ENCODE data around the gene NAALADL2. TPM values are rescaled to one million over a fixed set of nuclear protein-coding genes. Genes with fewer than 3 reads are reported as not detected.

NAALADL2 gene
- total and polyA plus RNA-seq, 2 donors: 0.68 to 4.9 TPM

DNA sequence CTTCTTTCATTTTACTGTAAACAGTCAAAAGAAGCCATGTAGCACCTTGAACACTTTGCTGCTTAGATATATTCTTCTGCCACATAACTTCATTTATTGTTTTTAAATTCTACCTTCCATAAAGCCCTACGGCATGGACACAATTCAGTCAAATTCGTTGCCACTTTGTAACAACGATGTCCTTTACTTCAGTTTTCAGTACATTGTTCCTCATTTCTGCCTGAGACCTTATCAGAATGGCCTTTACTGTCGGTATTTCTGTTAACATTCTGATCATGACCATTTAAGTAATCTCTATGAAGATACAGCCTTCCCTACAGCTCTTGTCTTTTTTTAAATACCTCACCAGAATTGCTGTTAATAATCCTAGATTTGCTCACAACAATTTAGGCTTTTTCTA, 466.9 kb downstream of the NAALADL2 start:
- H3K36me3 ChIP-seq (ENCODE audit: control insufficient read depth in 2 of 2, insufficient read depth in 2 of 2, low read length in 1 of 2): no peaks in the 10 kb centered on the region
- no peak for DNase-seq (ENCODE audit: low read depth in 6 of 9, low spot score in 9 of 9)
- WGBS: 95% methylated on average over 4 of the region's 4 CpGs
- H3K27ac ChIP-seq (ENCODE audit: low read depth in 1 of 2, low read length in 1 of 2): no peak overlapping the region
- H3K4me3 ChIP-seq (ENCODE audit: low read length in 2 of 2): no peak overlapping the region
- no peaks in the 10 kb centered on the region for H3K9me3 ChIP-seq (ENCODE audit: control insufficient read depth in 2 of 2, insufficient read depth in 1 of 2, low read length in 1 of 2)
- H3K4me1 ChIP-seq (ENCODE audit: control insufficient read depth in 2 of 2, insufficient read depth in 2 of 2, low read length in 2 of 2): no peaks in the 10 kb centered on the region
- no peaks in the 10 kb centered on the region for H3K27me3 ChIP-seq (ENCODE audit: control insufficient read depth in 2 of 2, insufficient read depth in 1 of 2, low read length in 1 of 2)

DNA sequence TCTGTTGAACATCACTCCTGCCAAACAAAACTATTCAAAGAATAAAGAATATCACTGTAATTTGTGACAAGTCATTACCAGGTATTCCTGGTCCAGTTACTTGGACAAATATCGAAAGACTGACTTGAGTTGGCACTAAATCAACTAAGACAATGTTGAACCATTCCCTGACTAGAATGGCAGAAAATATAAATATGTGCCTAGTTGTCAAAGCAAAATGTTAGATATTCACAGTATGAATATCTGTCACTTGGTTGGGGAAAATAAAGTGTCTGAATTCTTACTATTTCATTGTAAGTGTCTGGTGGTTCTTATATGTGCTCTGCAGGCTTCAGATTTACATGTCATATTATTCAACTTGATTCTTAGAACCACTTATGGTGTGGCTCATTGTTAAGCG, 470.2 kb downstream of the NAALADL2 start:
- Histone ChIP-seq H3K27ac (ENCODE audit: low read depth in 1 of 2, low read length in 1 of 2) (no peak overlapping the region), H3K9me3 (ENCODE audit: control insufficient read depth in 2 of 2, insufficient read depth in 1 of 2, low read length in 1 of 2) (no peaks in the 10 kb centered on the region), H3K4me1 (ENCODE audit: control insufficient read depth in 2 of 2, insufficient read depth in 2 of 2, low read length in 2 of 2) (no peaks in the 10 kb centered on the region), H3K4me3 (ENCODE audit: low read length in 2 of 2) (no peak overlapping the region), H3K27me3 (ENCODE audit: control insufficient read depth in 2 of 2, insufficient read depth in 1 of 2, low read length in 1 of 2) (no peaks in the 10 kb centered on the region), H3K36me3 (ENCODE audit: control insufficient read depth in 2 of 2, insufficient read depth in 2 of 2, low read length in 1 of 2) (no peaks in the 10 kb centered on the region)
- 95% methylated on average over 2 of the region's 2 CpGs for WGBS
- no peak for DNase-seq (ENCODE audit: low read depth in 6 of 9, low spot score in 9 of 9)

DNA sequence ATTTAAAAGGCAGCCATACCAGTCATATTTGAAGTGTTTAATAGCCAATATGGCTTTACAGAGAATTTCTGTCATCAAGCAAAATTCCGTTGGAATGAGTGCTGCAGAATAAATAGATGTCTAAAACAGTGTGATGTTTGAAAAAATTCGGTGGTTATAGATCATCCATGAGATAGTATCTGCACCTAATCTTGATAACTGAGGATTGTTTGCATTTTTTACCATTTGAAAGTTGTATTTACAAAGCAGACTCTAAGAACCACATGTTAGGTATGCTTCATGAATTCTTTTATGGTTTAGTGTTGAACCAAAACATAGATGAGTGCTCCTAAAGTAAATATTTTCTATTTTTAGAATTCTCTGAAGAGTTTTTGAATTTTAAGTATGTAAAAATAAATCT, 476.1 kb downstream of the NAALADL2 start:
- Histone ChIP-seq H3K36me3 (ENCODE audit: control insufficient read depth in 2 of 2, insufficient read depth in 2 of 2, low read length in 1 of 2) (no peaks in the 10 kb centered on the region), H3K4me3 (ENCODE audit: low read length in 2 of 2) (no peak overlapping the region), H3K9me3 (ENCODE audit: control insufficient read depth in 2 of 2, insufficient read depth in 1 of 2, low read length in 1 of 2) (no peaks in the 10 kb centered on the region), H3K27me3 (ENCODE audit: control insufficient read depth in 2 of 2, insufficient read depth in 1 of 2, low read length in 1 of 2) (no peaks in the 10 kb centered on the region), H3K4me1 (ENCODE audit: control insufficient read depth in 2 of 2, insufficient read depth in 2 of 2, low read length in 2 of 2) (peaks cover 6 to 22% of the 10 kb centered on the region in 2 donors), H3K27ac (ENCODE audit: low read depth in 1 of 2, low read length in 1 of 2) (peak overlapping the region in 1 of 2 donors; percentile 8)
- 59% methylated on average over 2 of the region's 2 CpGs for WGBS
- DNase-seq (ENCODE audit: low read depth in 6 of 9, low spot score in 9 of 9): no peak

DNA sequence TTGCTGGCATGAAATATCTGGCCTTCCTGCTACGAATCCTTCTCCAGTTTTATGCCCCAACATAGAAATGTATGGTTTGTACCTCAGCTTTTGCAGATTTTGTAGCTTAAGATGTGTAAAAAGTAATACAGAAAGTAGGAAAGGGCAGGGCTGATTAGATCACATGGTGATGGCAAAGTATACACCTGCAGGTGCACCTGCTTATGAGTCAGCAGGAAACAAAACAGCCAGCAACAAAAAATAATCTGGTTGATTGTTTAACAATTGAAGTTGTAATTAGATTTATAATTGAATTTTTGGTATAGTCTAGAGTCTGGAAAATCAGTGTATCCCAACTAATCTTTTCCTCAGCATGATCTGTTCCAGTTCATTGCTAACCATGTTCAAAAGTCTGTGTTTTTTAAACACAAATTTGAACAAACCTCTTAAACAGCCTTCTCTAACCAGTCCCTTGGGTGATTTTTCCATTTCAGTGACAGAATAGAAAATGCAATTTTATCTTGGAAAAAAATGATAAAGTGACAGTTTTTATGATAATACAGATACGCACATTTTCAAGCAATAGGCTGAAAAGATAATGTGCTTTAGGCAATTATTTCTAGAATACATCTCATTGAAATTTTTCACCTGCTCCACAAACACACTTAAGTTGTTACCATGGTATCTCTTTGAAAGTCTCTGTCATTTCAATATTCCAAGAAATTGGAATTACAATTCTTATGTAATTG, 477.4 kb downstream of the NAALADL2 start:
- DNase-seq (ENCODE audit: low read depth in 6 of 9, low spot score in 9 of 9): peak in 6 of 9 donors; percentile 48 to 82 (median 66)
- 73% methylated on average over 2 of the region's 2 CpGs for WGBS
- Histone ChIP-seq H3K4me1 (ENCODE audit: control insufficient read depth in 2 of 2, insufficient read depth in 2 of 2, low read length in 2 of 2) (peaks cover 6 to 22% of the 10 kb centered on the region in 2 donors), H3K4me3 (ENCODE audit: low read length in 2 of 2) (no peak overlapping the region), H3K27ac (ENCODE audit: low read depth in 1 of 2, low read length in 1 of 2) (peak overlapping the region in 1 of 2 donors; percentile 86), H3K27me3 (ENCODE audit: control insufficient read depth in 2 of 2, insufficient read depth in 1 of 2, low read length in 1 of 2) (no peaks in the 10 kb centered on the region), H3K9me3 (ENCODE audit: control insufficient read depth in 2 of 2, insufficient read depth in 1 of 2, low read length in 1 of 2) (no peaks in the 10 kb centered on the region), H3K36me3 (ENCODE audit: control insufficient read depth in 2 of 2, insufficient read depth in 2 of 2, low read length in 1 of 2) (no peaks in the 10 kb centered on the region)

DNA sequence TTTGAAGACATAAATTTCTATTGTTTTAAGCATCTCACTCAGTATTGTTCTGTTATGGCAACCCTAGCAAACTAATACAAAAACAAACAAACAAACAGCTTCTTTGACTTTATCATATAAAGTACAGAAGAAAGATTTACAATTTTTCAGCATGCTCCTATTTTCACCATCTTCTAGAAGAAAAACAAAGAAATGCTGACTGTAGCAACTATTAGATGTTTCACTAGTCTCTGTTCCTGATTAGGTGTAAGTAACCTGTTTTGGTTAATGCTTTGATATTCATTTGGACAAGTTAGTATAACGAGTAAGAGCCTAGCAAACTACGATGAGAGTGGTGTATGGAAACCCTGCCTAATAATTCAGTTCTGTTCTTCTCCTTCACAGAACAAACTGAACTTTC, 478.5 kb downstream of the NAALADL2 start:
- H3K4me1 ChIP-seq (ENCODE audit: control insufficient read depth in 2 of 2, insufficient read depth in 2 of 2, low read length in 2 of 2): peaks cover 9 to 22% of the 10 kb centered on the region in 2 donors
- no peaks in the 10 kb centered on the region for H3K36me3 ChIP-seq (ENCODE audit: control insufficient read depth in 2 of 2, insufficient read depth in 2 of 2, low read length in 1 of 2)
- no peaks in the 10 kb centered on the region for H3K27me3 ChIP-seq (ENCODE audit: control insufficient read depth in 2 of 2, insufficient read depth in 1 of 2, low read length in 1 of 2)
- no peak overlapping the region for H3K4me3 ChIP-seq (ENCODE audit: low read length in 2 of 2)
- DNase-seq (ENCODE audit: low read depth in 6 of 9, low spot score in 9 of 9): no peak
- H3K27ac ChIP-seq (ENCODE audit: low read depth in 1 of 2, low read length in 1 of 2): no peak overlapping the region
- no peaks in the 10 kb centered on the region for H3K9me3 ChIP-seq (ENCODE audit: control insufficient read depth in 2 of 2, insufficient read depth in 1 of 2, low read length in 1 of 2)
- WGBS: 95% methylated on average over 2 of the region's 2 CpGs

DNA sequence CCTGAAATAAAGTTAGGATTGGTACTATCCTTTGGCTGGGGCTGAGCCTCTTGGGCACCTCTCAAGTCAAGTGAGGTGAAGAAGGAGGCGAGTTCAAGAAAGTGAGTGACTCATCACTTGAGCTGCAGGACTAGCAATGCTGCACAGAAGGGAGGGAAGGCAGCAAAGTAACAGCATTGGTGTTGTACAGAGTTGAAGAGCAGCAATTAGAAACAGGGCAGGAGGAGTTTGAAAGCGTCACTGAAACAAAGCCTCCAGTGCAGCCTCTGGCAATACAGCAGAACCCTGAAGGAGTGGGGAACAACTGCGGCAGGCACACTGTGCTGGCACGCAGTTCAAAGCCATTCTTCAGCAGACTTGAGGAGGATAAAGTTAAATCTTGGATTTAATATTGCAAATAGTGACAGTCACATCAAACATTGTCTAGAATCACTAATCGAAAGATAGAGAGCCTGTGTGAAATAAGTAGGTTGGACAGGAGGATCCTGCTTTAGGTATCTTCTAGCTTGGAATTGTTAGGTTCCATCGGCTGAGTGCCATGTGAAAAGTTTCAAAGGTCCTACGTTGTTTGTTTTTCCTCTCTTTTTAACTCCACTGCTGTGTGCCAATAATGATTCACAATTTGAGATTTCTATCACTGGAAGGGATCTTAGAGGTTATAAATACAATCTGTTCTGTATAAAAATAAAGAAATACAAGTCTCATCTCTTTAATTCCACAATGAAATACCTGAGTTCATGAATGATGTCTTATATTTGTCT, 479.8 kb downstream of the NAALADL2 start:
- Histone ChIP-seq H3K4me1 (ENCODE audit: control insufficient read depth in 2 of 2, insufficient read depth in 2 of 2, low read length in 2 of 2) (peaks cover 9 to 23% of the 10 kb centered on the region in 2 donors), H3K4me3 (ENCODE audit: low read length in 2 of 2) (no peak overlapping the region), H3K27ac (ENCODE audit: low read depth in 1 of 2, low read length in 1 of 2) (peak overlapping the region in 1 of 2 donors; percentile 6), H3K27me3 (ENCODE audit: control insufficient read depth in 2 of 2, insufficient read depth in 1 of 2, low read length in 1 of 2) (no peaks in the 10 kb centered on the region), H3K9me3 (ENCODE audit: control insufficient read depth in 2 of 2, insufficient read depth in 1 of 2, low read length in 1 of 2) (no peaks in the 10 kb centered on the region), H3K36me3 (ENCODE audit: control insufficient read depth in 2 of 2, insufficient read depth in 2 of 2, low read length in 1 of 2) (no peaks in the 10 kb centered on the region)
- peak in 1 of 9 donors; percentile 49 for DNase-seq (ENCODE audit: low read depth in 6 of 9, low spot score in 9 of 9)
- 93% methylated on average over 7 of the region's 7 CpGs for WGBS

DNA sequence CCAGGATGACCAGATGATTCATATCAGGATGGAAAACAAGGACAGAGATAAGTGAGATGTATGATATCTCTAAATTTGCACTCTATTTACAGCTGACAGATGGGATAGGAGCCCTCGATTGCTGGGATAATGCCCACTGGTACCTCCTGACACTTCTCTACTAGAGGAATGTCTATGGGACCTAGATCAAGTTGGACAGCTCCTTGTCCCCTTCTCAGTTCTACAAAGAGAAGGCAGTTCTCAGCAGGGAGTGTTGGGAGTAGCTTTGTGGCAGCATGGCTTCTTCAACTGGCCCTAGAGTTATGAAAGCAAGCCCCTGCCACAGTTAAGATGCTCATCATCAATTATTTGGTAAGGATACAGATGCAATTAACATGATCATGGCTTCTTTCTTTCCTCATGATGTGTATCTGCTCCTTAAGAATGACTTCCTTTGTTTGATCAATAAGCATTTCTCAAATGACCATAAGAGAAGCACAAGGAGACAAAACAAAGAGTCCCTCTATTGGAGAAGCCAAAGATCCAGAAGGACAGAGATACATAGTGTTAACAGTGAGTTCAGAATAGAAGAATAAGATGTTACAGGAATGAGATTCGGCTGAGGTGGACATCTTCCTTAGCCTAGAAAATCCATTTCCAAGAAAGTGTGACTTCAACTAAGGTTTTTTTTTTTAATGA, 481.3 kb downstream of the NAALADL2 start:
- Histone ChIP-seq H3K9me3 (ENCODE audit: control insufficient read depth in 2 of 2, insufficient read depth in 1 of 2, low read length in 1 of 2) (no peaks in the 10 kb centered on the region), H3K27ac (ENCODE audit: low read depth in 1 of 2, low read length in 1 of 2) (no peak overlapping the region), H3K27me3 (ENCODE audit: control insufficient read depth in 2 of 2, insufficient read depth in 1 of 2, low read length in 1 of 2) (no peaks in the 10 kb centered on the region), H3K4me3 (ENCODE audit: low read length in 2 of 2) (no peak overlapping the region), H3K4me1 (ENCODE audit: control insufficient read depth in 2 of 2, insufficient read depth in 2 of 2, low read length in 2 of 2) (peaks cover 9 to 22% of the 10 kb centered on the region in 2 donors), H3K36me3 (ENCODE audit: control insufficient read depth in 2 of 2, insufficient read depth in 2 of 2, low read length in 1 of 2) (no peaks in the 10 kb centered on the region)
- WGBS: 98% methylated on average over 2 of the region's 2 CpGs
- DNase-seq (ENCODE audit: low read depth in 6 of 9, low spot score in 9 of 9): no peak

DNA sequence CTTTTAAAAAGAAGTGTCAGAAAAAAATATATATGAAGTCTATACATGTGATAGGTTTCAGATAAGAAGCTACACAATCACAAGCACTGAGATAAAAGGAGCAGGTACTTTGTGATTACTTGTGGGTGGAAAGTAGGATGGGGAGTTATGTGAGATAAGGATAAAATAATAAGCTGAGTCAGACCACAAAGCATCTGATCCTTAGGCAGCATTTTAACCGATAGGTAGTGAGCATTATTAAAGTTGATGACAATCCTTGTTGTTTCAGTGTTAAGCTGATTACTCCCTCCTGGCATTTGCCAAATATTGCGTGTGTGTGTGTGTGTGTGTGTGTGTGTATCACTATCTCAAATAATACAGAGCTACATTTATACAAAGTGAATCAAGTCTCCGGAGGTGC, 483.1 kb downstream of the NAALADL2 start:
- Histone ChIP-seq H3K27ac (ENCODE audit: low read depth in 1 of 2, low read length in 1 of 2) (no peak overlapping the region), H3K4me1 (ENCODE audit: control insufficient read depth in 2 of 2, insufficient read depth in 2 of 2, low read length in 2 of 2) (peaks cover 7 to 16% of the 10 kb centered on the region in 2 donors), H3K4me3 (ENCODE audit: low read length in 2 of 2) (no peak overlapping the region), H3K36me3 (ENCODE audit: control insufficient read depth in 2 of 2, insufficient read depth in 2 of 2, low read length in 1 of 2) (no peaks in the 10 kb centered on the region), H3K9me3 (ENCODE audit: control insufficient read depth in 2 of 2, insufficient read depth in 1 of 2, low read length in 1 of 2) (no peaks in the 10 kb centered on the region), H3K27me3 (ENCODE audit: control insufficient read depth in 2 of 2, insufficient read depth in 1 of 2, low read length in 1 of 2) (no peaks in the 10 kb centered on the region)
- DNase-seq (ENCODE audit: low read depth in 6 of 9, low spot score in 9 of 9): peak in 1 of 9 donors; percentile 41
- 60% methylated on average over 3 of the region's 3 CpGs for WGBS

DNA sequence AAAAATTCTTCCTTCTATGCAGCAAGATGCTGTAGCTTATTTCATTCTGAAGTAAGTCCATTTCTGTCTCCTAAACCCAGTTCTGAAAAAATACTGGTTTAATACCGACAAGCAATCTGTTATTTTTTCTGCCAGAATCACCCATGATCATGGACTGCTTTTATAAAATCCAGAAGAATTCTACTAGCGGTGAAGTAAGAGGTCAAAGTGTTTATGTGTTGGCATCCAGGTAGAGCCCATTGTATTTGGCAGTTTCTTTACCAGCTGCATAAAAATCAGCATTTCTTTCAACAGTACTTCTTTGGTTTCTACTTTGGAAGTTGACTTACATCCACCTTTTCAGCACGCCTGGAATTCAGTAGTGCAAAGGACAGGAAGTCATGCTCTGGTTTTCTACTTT, 484.8 kb downstream of the NAALADL2 start:
- H3K9me3 ChIP-seq (ENCODE audit: control insufficient read depth in 2 of 2, insufficient read depth in 1 of 2, low read length in 1 of 2): no peaks in the 10 kb centered on the region
- 71% methylated on average over 3 of the region's 3 CpGs for WGBS
- H3K27me3 ChIP-seq (ENCODE audit: control insufficient read depth in 2 of 2, insufficient read depth in 1 of 2, low read length in 1 of 2): no peaks in the 10 kb centered on the region
- H3K36me3 ChIP-seq (ENCODE audit: control insufficient read depth in 2 of 2, insufficient read depth in 2 of 2, low read length in 1 of 2): no peaks in the 10 kb centered on the region
- H3K4me3 ChIP-seq (ENCODE audit: low read length in 2 of 2): no peak overlapping the region
- H3K4me1 ChIP-seq (ENCODE audit: control insufficient read depth in 2 of 2, insufficient read depth in 2 of 2, low read length in 2 of 2): peaks cover 12 to 19% of the 10 kb centered on the region in 2 donors
- peak overlapping the region in 1 of 2 donors; percentile 75 for H3K27ac ChIP-seq (ENCODE audit: low read depth in 1 of 2, low read length in 1 of 2)
- DNase-seq (ENCODE audit: low read depth in 6 of 9, low spot score in 9 of 9): peak in 1 of 9 donors; percentile 38

All from thymus (tissue), 11 donors.